Kidney epithelial cell (primary cell): ENCODE results near the gene RAB10. TPM values are rescaled to one million over a fixed set of nuclear protein-coding genes. Genes with fewer than 3 reads are reported as not detected.

Experiments used
- DNase-seq: peaks from one replicate; pipeline ENCODE4 v3.0.0-alpha.2; 2010; ENCODE audit warnings: low read depth
- H3K27me3 ChIP-seq: 2 replicates; pipeline ENCODE4 v1.6.0; 2011; ENCODE audit warnings: low read length; ENCODE audit not compliant: control insufficient read depth, insufficient read depth
- H3K36me3 ChIP-seq: 2 replicates; pipeline ENCODE4 v1.5.1; 2011; ENCODE audit warnings: low read length; ENCODE audit not compliant: control insufficient read depth, insufficient read depth
- H3K4me3 ChIP-seq: 2 replicates; pipeline ENCODE4 v1.5.1; 2011; ENCODE audit warnings: low read depth, mild to moderate bottlenecking, control low read depth, low read length
- CTCF ChIP-seq: IDR thresholded peaks from 2 replicates; pipeline ENCODE4 v1.5.1; 2011; ENCODE audit warnings: mild to moderate bottlenecking, moderate library complexity, low read length, control low read depth, inconsistent platforms; ENCODE audit not compliant: insufficient read depth, poor library complexity, severe bottlenecking
- total RNA-seq: library from RNA; depleted of rRNA; stranded (reverse); fragments of >200 nt; gene quantifications from 2 replicates; pipeline ENCODE4 v1.2.3, GENCODE V29; 2015

Gene RAB10
- total RNA-seq, 1 donor from 2014 or later = 201 TPM

- DNase-seq = no peak
- no peak for TF ChIP-seq CTCF
- Histone ChIP-seq H3K36me3 (no peaks in the 10 kb centered on the region), H3K27me3 (no peaks in the 10 kb centered on the region), H3K4me3 (no peak overlapping the region)
These were observed 152.3 kb downstream of the RAB10 start for GRCh38 chr2:26185954-26186770.

Other genes with a start within 250 kb of the RAB10 start
- gene ASXL2, start 155.6 kb upstream of the RAB10 start, total RNA-seq = 16.8 and 18.6 TPM in 2 replicates
- gene KIF3C, start 51.6 kb upstream of the RAB10 start, total RNA-seq = 58.3 and 75.9 TPM in 2 replicates
- 3.0 and 3.1 TPM in 2 replicates for gene GAREM2, start 139.0 kb downstream of the RAB10 start, total RNA-seq
- 109 and 115 TPM in 2 replicates for gene HADHA, start 210.5 kb downstream of the RAB10 start, total RNA-seq
- 98.3 and 105 TPM in 2 replicates for gene HADHB, start 210.9 kb downstream of the RAB10 start, total RNA-seq